ENCODE data around the gene AP5S1.
"Not testable (repeated sequence)": the region's sequence is repeated elsewhere in the genome, so short reads cannot be mapped to it uniquely, and the experiment has no call there.

AP5S1 gene

GRCh38 chr20:3821996-3822395 lies 1.6 kb downstream of the AP5S1 start:
- no peak for TF ChIP-seq CTCF (conservative IDR thresholded peaks at IDR 0.05)
- H3K27ac ChIP-seq: peak overlapping the region; percentile 99

- no peak overlapping the region for H3K27ac ChIP-seq
- TF ChIP-seq CTCF (conservative IDR thresholded peaks at IDR 0.05): no peak
Observed at GRCh38 chr20:3823881-3824280, 3.5 kb downstream of the AP5S1 start.

GRCh38 chr20:3825526-3825925 lies 5.2 kb downstream of the AP5S1 start:
- H3K27ac ChIP-seq: no peak overlapping the region
- TF ChIP-seq CTCF (conservative IDR thresholded peaks at IDR 0.05): no peak

- no peak overlapping the region for H3K27ac ChIP-seq
- TF ChIP-seq CTCF (conservative IDR thresholded peaks at IDR 0.05): no peak
Observed at GRCh38 chr20:3826420-3826819, 6.1 kb downstream of the AP5S1 start.

GRCh38 chr20:3828798-3829197 lies 8.5 kb downstream of the AP5S1 start:
- H3K27ac ChIP-seq: no peak overlapping the region
- no peak for TF ChIP-seq CTCF (conservative IDR thresholded peaks at IDR 0.05)

- H3K27ac ChIP-seq: not testable (repeated sequence)
Observed at GRCh38 chr20:3829891-3830290, 9.5 kb downstream of the AP5S1 start.

GRCh38 chr20:3836132-3836531 lies 15.8 kb downstream of the AP5S1 start:
- no peak for TF ChIP-seq CTCF (conservative IDR thresholded peaks at IDR 0.05)
- no peak overlapping the region for H3K27ac ChIP-seq

- no peak overlapping the region for H3K27ac ChIP-seq
- TF ChIP-seq CTCF (conservative IDR thresholded peaks at IDR 0.05): no peak
Observed at GRCh38 chr20:3839328-3839727, 19.0 kb downstream of the AP5S1 start.

- H3K27ac ChIP-seq: not testable (repeated sequence)
Observed at GRCh38 chr20:3840201-3840600, 19.9 kb downstream of the AP5S1 start.
